Midbrain (tissue), 1 donor: ENCODE results near the gene GATA3.
"Not testable (repeated sequence)": the region's sequence is repeated elsewhere in the genome, so short reads cannot be mapped to it uniquely, and the experiment has no call there.

ENCODE experiments used
- DNase-seq: peaks from one replicate; lab custom pipeline; 2025; lab: John Stamatoyannopoulos, UW

Gene GATA3

DNA sequence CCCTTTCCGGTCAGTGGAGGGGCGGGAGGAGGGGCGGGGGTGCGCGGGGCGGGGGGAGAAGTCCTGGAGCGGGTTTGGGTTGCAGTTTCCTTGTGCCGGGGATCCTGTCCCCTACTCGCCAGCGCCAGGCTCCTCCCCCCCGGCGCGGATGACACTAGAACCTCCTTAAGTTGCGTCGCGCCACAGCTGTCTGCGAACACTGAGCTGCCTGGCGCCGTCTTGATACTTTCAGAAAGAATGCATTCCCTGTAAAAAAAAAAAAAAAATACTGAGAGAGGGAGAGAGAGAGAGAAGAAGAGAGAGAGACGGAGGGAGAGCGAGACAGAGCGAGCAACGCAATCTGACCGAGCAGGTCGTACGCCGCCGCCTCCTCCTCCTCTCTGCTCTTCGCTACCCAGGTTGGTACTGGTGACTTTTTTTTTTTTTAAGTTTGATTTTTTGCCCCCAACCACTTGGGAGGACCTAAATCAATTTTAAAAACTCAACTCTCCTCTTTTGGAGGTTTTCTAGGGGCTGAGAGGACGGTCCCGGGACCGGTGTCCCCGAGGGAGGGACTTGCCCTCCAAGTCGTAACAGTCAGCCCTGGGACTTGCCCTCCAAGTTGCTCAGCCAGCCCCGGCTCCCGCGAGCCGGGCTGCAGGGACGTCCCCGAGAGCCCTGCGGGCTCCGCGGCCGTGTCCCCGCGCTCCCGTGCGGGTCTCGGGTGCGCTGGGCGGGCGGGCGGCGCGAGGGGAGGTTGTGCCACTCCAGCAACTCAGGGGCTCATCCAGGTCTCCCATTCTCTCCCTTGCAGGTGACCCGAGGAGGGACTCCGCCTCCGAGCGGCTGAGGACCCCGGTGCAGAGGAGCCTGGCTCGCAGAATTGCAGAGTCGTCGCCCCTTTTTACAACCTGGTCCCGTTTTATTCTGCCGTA is at the start of gene GATA3:
TSS of gene GATA3 (plus strand) at position 195 of the 914 bp plus-strand sequence. CDS start 968 bp downstream, outside the sequence.
- DNase-seq: no peak

DNA sequence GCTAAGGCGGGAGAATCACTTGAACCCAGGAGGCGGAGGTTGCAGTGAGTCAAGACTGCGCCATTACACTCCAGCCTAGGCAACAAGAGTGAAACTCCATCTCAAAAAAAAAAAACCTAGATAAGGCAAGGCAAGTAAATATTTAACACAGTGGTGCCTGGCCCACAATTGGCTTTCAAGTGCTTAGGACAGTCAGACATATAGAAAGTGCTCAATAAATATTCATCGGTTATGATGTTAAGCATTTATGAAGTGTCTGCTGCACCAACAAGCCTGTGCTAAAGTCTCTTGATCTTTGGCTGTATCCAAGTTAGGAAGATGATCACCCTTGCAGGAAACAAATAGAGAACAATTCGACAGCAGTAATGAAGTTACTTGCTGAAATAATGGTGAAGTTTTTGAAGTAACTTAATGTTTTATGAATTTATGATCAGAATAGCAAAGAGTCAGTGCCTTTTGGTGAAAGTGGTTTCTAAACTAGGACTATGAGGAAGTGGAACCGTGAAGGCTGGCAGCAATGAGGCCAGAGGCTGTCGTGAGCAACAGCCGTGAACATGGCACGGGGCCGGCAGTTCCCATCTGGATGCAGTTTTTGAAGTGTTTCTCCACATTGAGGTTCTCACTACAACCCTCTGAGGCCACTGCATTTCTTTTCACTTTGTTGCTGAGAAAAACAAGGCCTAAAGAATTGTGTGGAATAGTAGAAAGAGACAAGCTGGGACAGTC is 48.1 kb upstream of the GATA3 start:
- DNase-seq: no peak

DNA sequence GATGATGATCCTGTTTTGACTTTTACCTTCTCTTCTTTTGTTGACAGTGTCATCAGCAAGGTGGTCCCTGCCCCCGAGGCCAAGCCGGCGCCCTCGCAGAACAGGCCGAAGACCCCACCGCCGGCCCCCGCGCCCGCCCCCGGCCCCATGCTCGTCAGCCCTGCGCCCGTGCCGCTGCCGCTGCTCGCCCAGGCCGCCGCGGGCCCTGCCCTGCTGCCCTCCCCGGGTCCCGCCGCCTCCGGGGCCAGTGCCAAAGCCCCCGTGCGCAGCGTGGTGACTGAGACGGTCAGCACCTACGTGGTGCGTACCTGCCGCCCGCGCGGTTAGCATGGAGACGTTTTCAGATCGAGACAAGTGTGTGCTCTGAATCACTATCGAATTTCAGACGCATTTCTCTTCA is 45.5 kb upstream of the GATA3 start:
- no peak for DNase-seq

DNA sequence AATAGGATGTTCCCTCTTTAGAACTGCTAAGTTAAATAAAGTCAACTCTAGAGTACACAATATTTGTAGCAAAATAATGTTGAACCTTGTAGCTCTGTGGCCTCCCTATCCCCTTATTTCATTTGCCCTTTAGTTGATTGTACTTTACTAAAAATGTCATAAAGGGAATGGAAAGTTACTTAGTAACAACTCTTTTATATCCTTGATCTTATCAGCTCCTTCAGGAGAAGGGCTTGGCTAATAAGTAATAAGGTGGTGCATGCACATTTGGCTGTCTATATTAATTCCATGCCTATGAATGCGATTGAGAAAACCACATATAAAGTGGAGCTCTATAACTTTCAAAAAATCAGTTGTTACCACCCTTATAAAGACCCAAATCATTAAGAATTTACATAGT is 41.5 kb upstream of the GATA3 start:
- no peak for DNase-seq

DNA sequence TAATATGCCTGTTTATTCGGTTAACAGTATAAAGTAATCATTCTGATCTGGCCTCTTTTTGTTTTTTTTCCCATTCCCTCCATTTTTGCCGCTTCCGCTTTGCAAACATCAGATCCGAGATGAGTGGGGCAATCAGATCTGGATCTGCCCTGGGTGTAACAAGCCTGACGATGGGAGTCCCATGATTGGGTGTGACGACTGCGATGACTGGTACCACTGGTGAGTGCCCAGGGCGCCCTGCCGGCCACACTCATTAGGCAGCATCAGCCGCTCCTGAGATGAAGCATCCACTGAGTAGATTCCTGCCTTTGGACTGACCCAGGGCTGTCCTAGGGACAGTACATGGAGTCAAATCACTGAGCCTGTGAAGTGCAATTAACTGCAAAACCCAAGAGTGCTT is 40.9 kb upstream of the GATA3 start:
- no peak for DNase-seq

DNA sequence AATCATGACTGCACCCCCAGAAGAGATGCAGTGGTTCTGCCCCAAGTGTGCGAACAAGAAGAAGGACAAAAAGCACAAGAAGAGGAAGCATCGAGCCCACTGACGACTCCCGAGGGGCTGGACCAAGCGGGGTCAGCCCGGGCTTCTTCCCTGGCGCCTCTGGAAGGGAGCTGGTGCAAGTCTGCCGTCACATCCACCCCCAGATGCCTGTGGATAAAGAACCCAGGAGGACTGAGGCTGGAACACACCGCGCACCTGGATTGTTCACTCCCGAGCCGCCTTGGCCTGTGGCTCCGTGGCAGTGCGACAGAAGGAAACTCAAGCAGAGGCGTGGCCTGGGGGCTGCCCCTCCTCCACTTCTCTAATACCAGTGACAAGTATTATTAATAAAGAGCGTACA is 39.8 kb upstream of the GATA3 start:
- DNase-seq: no peak

DNA sequence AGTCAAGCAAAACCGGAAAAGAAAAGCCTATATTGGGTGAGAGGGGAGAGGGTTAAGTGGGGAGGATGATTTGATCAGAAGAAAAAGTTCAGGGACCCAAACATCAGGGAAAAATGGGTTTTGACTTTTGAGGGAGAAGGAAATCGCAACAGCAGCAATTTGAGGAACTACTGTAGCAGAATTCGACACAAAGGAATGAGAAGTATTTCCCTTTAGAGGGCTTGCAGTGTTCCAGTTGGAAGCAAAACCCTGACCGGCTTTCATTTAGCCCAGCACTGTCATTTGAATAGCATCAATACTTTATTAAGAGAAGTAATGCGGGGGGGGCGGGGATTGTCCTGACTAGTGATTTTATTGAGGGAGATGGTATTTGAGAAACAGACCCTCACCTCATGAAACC is 37.2 kb upstream of the GATA3 start:
- DNase-seq: no peak

DNA sequence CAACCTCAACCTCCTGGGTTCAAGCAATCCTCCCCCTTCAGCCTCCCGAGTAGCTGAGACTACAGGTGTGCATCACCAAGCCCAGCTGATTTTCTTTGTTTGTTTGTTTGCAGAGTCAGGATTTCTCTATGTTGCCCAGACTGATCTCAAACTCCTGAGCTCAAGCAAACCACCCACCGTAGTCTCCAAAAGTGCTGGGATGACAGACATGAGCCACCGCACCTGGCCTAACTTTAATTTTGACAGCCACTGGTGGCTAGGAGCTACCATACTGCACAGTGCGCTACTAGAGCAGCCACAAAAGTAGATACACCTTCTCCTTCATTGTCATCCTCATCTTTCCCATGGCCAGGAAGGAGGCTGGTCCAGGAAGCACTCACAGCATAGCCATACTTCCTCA is 31.2 kb upstream of the GATA3 start:
- DNase-seq: no peak

DNA sequence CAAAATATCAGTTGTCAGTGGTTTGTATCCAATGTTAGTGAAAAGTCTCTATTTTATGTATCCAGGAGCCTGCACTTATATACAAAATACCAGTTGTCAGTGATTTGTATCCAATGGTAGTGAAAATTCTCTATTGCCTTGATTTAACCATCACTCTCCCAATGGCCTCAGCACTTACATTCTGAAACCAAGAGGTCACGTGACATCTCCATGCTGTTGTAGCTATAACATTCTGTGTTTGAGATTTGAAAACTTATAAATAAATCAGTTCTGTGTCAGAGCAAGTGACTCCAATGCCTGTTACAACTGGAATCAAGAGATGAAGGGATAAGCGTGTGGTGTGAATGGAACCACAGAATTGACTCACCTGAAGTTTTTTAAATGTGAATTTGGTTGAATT is 30.6 kb upstream of the GATA3 start:
- DNase-seq: no peak

DNA sequence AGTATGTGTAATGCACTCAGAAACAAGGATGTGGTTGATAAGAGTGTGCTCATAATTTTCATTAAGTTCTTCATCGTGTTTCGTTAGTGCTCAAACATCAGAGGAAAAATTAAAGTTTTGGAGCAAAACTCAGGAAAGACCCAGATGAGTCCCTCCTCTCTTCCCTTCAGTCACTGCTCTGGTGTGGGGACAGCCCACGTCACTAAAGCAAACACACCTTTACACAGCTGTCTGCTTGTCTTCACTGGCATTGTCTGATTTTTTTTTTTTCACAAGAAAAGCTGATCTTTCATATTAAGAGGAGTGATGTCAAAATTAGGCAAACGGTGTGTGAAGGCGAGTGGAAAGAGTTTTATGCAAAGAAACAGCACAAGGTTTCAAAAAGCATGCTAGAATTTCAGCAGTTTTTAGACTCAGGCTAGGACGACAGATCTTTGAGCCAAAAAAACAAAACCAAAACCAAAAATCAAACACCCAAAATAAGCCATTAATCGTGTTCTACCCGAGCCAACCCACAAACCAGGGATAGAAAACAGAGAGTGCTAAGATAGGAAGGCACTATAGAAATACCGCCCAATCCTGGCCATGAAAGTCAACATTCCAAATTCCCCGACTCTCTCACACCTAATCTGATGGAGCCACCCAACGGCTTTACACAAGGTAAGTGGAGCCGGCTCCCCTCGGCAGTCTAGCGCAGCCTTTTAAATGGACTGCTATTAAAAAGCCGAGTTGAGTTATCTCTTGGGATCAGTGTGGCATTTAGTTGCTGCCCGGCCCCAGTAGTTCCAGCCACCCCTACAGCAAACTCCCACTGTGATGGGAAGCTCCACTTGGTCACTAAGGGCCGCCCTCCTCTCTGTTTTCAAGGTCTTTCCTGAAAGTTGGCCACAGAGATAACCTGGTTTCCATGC is 27.9 kb upstream of the GATA3 start:
- no peak for DNase-seq

DNA sequence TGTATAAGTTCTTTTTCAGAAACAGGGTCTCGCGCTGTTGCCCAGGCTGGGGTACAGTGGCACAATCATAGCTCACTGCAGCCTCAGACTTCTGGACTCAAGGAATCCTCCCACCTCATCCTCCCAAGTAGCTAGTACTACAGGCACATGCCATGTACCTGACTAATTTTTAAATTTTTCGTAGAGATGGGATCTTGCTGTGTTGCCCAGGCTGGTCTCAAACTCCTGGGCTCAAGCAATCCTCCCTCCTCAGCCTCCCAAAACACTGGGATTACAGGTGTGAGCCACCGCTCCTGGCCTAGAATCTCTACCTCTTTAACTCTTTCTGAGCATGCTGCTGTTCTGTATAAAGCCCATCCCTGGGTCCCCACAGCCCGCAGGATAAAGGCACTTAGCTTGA is 23.3 kb upstream of the GATA3 start:
- DNase-seq: not testable (repeated sequence)

DNA sequence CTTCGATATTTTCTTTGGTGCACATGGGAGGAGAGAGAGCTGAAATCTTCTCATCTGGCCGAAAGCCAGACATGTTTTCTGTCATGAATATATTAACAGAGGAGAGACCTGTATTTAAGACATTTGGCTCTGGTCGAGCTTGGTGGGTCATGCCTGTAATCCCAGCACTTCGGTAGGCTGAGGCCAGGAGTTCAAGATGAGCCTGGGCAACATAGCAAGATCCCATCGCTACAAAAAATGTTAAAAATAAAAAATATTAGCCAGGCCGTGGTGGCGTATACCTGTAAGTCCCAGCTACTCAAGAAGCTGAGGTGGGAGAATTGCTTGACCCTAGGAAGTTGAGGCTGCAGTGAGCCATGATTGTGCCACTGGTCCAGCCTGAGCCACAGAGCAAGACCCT is 21.9 kb upstream of the GATA3 start:
- DNase-seq: no peak

DNA sequence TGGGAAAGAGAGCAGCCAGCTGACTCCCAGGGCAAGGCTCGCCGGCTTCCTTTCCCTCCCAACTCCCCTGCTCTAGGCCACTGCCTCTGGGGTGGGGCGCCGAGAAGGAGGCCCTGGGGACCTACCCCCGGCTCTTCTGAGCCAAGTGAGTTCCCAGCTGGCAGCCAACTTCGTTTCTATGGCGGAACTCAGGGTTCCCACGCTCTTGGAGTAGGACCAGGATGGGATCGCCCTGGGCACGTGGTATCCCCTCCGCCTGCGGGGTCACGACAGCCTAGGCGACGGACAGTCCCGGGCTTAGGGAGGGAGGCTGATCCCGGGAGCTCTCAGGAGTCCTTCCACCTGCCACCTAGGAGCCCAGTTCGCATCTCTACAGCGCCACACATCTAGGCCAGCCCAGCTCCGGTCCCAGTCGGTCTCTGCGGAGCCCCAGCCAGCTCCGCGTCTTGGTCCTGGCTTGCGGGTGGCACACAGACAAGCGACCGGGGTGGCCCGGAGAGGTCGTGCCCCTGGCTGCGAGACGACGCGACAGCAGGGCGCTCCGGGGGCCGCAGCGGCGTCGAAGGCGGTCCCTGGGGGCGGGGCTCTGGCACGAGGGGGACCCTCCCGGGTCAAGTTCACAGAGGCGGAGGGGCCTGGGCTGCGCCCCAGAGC is 20.5 kb upstream of the GATA3 start:
- DNase-seq: no peak

DNA sequence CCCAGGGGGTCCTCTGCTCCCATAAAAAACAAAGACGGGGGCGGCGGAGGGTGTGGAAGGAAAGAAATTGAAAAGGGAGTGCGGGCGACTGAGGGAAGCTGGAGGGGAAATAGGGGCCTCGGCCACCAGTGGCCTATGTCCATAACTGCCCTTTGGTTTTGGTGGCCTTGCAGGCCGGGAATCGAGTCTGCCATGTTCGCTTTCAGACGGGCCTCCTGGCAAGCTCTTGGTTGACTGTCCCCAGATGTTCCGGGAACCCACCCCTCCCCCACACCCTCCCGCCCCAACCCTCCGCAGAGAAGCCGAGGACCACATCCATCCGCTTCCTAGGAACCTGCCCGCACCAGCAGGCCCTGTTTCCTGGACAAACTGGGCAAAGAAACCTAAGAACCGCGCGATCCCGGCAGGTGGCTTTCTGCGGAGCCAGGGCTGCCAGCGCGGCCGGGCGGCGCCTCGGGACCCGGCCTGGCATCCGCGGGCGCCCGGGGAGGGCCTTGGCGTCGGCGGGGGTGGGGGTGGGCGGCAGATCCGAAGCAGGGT is 20.0 kb upstream of the GATA3 start:
- no peak for DNase-seq

DNA sequence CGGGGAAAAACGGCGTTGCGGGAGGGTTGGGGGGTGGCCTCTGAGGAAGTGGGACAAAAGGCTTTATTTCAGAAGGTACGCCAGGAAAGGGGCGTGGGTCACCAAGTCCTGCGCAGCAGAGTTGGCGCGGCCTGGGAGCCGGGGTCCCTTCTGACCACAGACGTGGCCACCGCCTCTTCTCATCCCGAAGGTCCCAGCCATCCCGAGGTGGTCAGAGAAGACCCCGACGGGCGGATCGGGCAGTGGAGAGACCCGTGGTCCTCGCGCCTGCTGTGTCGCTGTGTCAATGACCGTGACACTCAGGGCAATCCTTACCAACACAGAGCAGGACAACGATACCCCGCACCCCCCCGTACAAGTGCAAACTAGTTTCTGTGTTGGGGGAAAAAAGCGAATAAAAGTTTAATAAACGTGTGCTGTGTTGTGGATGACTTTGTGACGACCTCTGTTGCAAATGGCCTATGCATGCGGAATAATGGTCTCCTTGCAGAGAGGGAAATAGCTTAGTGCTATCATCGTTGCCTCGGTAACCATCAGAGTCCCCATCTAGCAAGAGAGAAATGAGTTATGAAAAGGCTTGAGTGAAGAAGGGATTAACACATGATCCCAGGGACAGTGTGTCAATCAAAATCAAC is 19.4 kb upstream of the GATA3 start:
- no peak for DNase-seq

DNA sequence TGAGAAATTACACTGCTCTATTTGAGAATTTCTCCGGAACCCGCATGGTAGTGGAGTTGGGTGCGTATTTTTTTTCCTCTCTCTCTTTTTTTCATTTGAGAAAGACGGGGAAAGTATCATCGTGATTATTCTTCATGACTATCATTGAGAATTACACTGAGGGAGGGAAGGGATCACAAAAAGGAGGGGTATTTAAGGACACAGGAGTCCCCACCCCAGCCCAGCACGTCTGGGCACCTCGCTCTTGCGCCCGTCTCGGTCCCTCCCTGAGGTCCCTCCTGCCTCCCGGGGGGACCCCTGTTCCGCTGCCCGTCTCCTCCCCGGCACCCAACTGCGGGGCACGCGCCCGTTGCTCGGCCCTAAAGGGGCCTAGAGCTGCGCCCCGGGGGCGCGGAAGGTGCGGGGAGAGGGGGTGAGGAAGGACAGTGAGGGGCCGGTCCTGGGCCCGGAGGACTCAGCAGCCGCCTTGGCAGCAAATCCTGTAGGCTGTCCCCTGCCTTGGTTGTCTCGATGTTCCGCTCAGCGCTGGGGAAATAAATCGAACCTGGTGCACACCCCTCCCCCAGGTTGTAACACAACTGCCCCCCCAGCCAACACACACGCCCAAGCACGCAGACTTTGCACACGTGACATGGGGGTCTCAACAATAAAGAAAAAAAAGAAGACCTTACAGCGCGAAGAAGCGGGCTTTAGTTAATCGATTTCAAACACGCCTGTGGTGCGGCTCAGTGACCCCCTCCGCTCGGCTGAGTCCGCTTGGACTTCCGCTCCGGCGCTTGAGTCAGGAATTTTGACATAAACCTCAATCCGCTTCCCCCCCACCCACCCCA is 18.6 kb upstream of the GATA3 start:
- no peak for DNase-seq

DNA sequence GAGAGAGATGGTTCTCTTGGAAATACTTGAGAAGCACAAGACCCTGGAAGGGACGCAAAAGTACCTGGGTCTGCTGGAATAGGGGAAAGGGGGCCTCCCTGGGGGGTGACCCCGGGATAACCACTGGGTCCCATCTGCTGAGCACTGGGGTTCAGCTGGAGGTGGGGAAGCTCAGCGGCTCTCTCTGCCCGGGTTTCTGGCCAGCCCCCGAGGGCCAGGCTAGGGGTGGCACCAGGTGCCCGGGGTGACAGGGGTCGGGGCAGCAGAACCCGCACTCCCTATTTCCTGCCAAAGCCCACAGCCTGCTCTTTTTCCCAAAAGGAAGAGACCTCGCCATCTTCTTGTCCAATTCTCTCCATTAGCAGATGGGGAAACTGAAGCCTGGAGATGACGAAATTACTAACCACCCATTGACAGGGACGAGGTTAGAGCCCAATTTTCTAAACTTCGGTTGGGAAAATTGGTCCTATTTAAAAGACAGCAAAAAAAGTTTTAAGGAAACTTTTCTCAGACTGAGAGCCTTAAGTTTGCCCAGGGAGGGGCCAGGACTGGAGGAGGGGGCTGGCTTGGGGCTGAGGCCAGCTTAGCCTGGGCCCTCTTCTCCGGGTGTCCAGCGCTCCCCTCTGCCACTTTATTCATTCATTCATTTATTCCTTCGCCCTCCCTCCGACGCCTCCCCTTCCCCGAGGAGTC is 17.8 kb upstream of the GATA3 start:
- no peak for DNase-seq

DNA sequence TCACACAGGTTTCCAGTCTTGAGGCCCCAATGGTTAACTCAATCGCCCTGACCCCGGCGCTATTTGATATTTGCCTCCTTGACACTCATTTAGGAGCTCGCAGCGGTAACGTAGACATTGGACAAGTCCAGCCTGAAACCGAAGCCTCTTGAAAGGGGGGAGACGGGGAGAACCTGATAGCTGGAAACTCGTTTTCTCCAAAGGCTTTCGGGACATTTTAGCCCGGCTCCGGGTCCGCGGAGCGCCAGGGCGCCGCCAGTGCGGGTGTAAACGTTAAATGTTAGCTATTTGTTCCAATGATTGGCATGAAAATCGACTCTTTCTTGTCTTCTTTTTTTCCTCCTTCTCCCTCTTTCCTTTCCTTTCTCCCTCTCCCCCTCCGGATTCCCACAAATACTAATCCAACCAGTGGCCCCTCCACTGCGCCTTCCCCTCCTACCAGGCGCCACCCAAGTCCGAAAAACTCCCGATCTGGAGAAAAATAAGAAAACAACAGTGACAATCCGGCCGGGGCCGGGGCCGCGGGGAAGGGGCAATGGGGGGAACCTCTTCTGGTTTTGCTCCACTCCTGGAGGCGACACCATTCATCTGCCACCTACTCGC is 17.2 kb upstream of the GATA3 start:
- DNase-seq: no peak
